Kidney glomerular epithelial cell (primary cell): ENCODE results near the gene SNUPN.
"Not testable (repeated sequence)": the region's sequence is repeated elsewhere in the genome, so short reads cannot be mapped to it uniquely, and the experiment has no call there.

ENCODE experiments used
- DNase-seq: peaks from one replicate; lab custom pipeline; 2025; lab: John Stamatoyannopoulos, UW

SNUPN gene

GRCh38 chr15:75583701-75584100 is 41.8 kb downstream of the SNUPN start:
- no peak for DNase-seq

DNA sequence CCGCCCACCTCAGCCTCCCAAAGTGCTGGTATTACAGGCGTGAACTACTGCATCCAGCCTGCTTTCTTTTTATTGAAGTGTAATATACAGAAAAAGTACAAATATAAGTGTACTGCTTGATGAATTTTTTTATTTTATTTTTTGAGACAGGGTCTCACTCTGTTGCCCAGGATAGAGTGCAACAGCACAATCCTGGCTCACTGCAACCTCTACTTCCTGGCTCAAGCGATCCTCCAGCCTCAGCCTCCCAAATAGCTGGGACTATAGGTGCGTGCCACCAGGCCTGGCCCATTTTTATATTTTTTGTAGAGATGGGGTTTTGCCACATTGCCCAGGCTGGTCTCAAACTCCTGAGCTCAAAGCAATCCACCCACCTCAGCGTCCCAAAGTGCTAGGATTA is 42.6 kb downstream of the SNUPN start:
- DNase-seq, result not testable (repeated sequence)

GRCh38 chr15:75578948-75579920 is 46.3 kb downstream of the SNUPN start, which contains the start of gene PTPN9:
Gene PTPN9 (minus strand): TSS chr15:75579315. CDS start chr15:75578776, 539 bp downstream.
- DNase-seq, result peak; percentile 32

- no peak for DNase-seq
These were observed 47.2 kb downstream of the SNUPN start for GRCh38 chr15:75578173-75578947.

DNA sequence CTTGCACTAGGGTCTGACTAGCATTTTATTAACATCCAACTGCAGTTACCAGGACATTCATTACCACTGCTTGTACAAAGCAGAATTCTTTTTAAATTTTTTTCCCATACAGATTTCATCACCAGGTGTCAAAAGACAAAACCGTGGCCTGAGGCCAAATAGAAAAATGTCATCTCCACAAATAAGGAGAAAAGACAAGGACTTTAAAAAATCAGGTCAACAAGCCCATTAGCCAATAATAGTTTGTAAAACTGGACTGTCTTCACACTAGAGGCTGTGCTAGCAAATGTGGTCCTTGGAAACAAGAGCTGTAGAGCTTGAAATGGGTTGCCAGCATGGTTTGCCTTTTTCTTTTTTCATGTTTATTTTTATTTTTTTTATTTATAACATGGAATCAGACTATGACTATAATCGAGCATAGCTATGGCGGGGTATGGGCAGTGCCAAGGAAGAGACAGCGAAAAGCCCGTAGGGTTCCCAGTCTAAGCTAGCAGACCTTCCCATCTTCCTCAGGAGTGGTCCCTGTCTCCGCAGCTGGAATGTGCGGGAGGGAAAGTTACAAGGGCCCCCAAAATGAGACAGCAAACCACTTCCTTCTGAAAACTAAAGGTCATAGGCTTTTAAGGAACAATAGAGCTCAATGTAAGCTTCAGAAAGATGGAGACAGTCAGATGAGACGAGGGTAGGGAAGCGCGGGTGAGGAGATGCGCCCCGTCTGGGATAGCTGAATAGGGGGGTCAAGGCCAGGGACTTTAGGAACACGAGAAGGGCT is 47.9 kb downstream of the SNUPN start:
- DNase-seq, result peak; percentile 6

GRCh38 chr15:75573648-75574384 is 51.7 kb downstream of the SNUPN start:
- no peak for DNase-seq

GRCh38 chr15:75570126-75570845 is 55.2 kb downstream of the SNUPN start:
- no peak for DNase-seq

GRCh38 chr15:75565062-75565970 is 60.2 kb downstream of the SNUPN start:
- peak; percentile 49 for DNase-seq

DNA sequence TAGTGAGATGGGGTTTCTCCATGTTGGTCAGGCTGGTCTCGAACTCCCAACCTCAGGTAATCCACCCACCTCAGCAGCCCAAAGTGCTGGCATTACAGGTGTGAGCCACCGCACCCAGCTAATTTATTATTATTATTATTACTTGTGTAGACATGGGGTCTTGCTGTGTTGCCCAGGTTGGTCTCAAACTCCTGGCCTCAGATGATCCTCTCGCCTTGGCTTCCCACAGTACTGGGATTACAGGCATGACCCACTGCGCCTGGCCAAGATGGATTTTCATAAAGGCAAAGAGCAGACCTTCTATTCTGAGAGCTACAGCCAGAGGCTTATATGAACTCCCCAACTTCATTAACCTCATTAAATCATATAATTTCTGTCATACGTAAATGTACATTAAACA is 63.6 kb downstream of the SNUPN start:
- no peak for DNase-seq

- not testable (repeated sequence) for DNase-seq
These were observed 66.2 kb downstream of the SNUPN start for GRCh38 chr15:75559360-75559759.

DNA sequence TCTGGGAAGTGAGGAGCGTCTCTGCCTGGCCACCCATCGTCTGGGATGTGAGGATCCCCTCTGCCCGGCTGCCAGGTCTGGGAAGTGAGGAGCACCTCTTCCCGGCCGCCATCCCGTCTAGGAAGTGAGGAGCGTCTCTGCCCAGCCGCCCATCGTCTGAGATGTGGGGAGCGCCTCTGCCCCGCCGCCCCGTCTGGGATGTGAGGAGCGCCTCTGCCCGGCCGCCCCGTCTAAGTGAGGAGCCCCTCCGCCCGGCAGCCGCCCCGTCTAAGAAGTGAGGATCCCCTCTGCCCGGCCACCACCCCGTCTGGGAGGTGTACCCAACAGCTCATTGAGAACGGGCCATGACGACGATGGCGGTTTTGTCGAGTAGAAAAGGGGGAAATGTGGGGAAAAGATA is 66.6 kb downstream of the SNUPN start:
- not testable (repeated sequence) for DNase-seq

GRCh38 chr15:75554717-75555116 is 70.8 kb downstream of the SNUPN start:
- no peak for DNase-seq

GRCh38 chr15:75553659-75554058 is 71.9 kb downstream of the SNUPN start:
- DNase-seq, result no peak

DNA sequence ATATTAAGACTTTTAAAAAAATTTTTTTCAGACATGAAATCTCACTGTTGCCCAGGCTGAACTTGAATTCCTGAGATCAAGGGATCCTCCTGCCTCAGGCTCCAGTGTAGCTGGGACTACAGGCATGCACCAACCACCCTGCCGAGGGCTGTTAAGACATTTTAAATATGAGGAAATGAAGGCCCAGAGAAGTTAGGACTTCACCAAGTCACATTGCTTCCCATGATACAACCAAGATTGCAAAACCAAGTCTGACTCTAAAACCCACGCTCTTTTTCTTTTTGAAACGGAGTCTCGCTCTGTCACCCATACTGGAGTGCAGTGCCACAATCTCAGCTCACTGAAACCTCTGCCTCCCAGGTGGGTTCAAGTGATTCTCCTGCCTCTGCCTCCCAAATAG is 74.4 kb downstream of the SNUPN start:
- DNase-seq, result no peak
